K562 (cell line): ENCODE data around the gene GPATCH2. TPM values are rescaled to one million over a fixed set of nuclear protein-coding genes. Genes with fewer than 3 reads are reported as not detected.

ENCODE experiments used
- ATAC-seq: fragments of 200-7000 bp; cut with Tn5 transposase; 3 replicates; pipeline ENCODE4 v1.9.1; 2020; ENCODE audit warnings: moderate library complexity
- BruUV-seq: library from RNA; stranded (reverse); fragments of 400-500 nt; replicated peaks from 2 replicates; lab custom pipeline; 2021; lab: Mats Ljungman, UMichigan
- CTCF ChIA-PET: fragments of 300-600 bp; formaldehyde crosslinking; extraction: SDS; loops from one replicate; lab custom pipeline; 2021; ENCODE audit warnings: low intra/inter-chr PET ratio; lab: Yijun Ruan, JAX
- POLR2A ChIA-PET: fragments of 300-600, 350-650 bp; sonication (Branson Sonifier 250); formaldehyde crosslinking; extraction: SDS; loops from one replicate; lab custom pipeline; 2021; ENCODE audit warnings: antibody characterized with exemption, inconsistent platforms; lab: Yijun Ruan, JAX
- DNase-seq, 4 experiments: peaks; one replicate each; pipeline versions ENCODE4 v3.0.0 to v3.0.0-alpha.2; 2011 to 2018; ENCODE audit warnings: low spot score in 3 of 4, mixed read lengths in 3 of 4; ENCODE audit errors: extremely low read depth in 1 of 4
- FAIRE-seq: peaks from 2 replicates; lab custom pipeline; 2011; peaks lifted over from hg19 to GRCh38; lab: Jason Lieb, UNC
- H2AFZ ChIP-seq: 2 replicates; pipeline ENCODE4 v1.6.0; 2011; ENCODE audit warnings: low read depth, low read length, control low read depth, inconsistent platforms
- H3K27ac ChIP-seq: fragments of 200-600 bp; 3 replicates; pipeline ENCODE4 v1.8.0; 2011; ENCODE audit warnings: low read depth, mild to moderate bottlenecking, control low read depth, inconsistent platforms, low read length, moderate library complexity, mixed read lengths; ENCODE audit errors: extremely low read depth
- H3K27me3 ChIP-seq, 2 experiments: fragments of 300-600 bp in 1 of 2; 2 replicates in 1 of 2; 3 replicates in 1 of 2; pipeline versions ENCODE4 v1.6.0 to v1.8.0; 2011; ENCODE audit warnings: inconsistent platforms in 2 of 2, low read length in 2 of 2, mild to moderate bottlenecking in 1 of 2, mixed read lengths in 1 of 2, moderate library complexity in 1 of 2; ENCODE audit not compliant: control insufficient read depth in 2 of 2, insufficient read depth in 2 of 2
- H3K36me3 ChIP-seq: fragments of 300-600 bp; 3 replicates; pipeline ENCODE4 v1.8.0; 2011; ENCODE audit warnings: mild to moderate bottlenecking, low read length, inconsistent platforms; ENCODE audit not compliant: control insufficient read depth, insufficient read depth
- H3K4me1 ChIP-seq, 2 experiments: fragments of 200-600 bp in 1 of 2; replicated peaks in 1 of 2; 2 replicates in 1 of 2; 3 replicates in 1 of 2; pipeline versions ENCODE4 v1.5.1 to v1.8.0; 2011; ENCODE audit warnings: inconsistent platforms in 2 of 2, low read length in 2 of 2, mild to moderate bottlenecking in 1 of 2, mixed read lengths in 1 of 2, moderate library complexity in 1 of 2; ENCODE audit not compliant: control insufficient read depth in 2 of 2, insufficient read depth in 2 of 2
- H3K4me2 ChIP-seq: 2 replicates; pipeline ENCODE4 v1.6.1; 2011; ENCODE audit warnings: low read length, control low read depth, inconsistent platforms, mixed read lengths; ENCODE audit not compliant: insufficient read depth
- H3K4me3 ChIP-seq: fragments of 200-600 bp; sonication (generic), shearing (Covaris generic); 2 replicates; pipeline ENCODE4 v1.5.1; 2016; ENCODE audit warnings: control low read depth, inconsistent platforms
- H3K79me2 ChIP-seq: fragments of 200-600 bp; 3 replicates; pipeline ENCODE4 v1.8.0; 2011; ENCODE audit warnings: low read length, inconsistent platforms; ENCODE audit not compliant: control insufficient read depth, insufficient read depth
- H3K9ac ChIP-seq, 2 experiments: 2 replicates each; pipeline versions ENCODE4 v1.6.0 to v1.6.1; 2011; ENCODE audit warnings: low read depth in 2 of 2, low read length in 2 of 2, control low read depth in 1 of 2, inconsistent platforms in 1 of 2, mild to moderate bottlenecking in 1 of 2, mixed read lengths in 1 of 2; ENCODE audit not compliant: insufficient read depth in 1 of 2
- H3K9me1 ChIP-seq: one replicate; pipeline ENCODE4 v1.6.0; 2011; ENCODE audit warnings: inconsistent platforms, mild to moderate bottlenecking, low read length, moderate library complexity; ENCODE audit not compliant: control insufficient read depth, insufficient read depth
- H3K9me3 ChIP-seq: replicated peaks from 2 replicates; pipeline ENCODE4 v1.5.1; 2011; ENCODE audit warnings: low read depth, low read length, inconsistent platforms; ENCODE audit not compliant: control insufficient read depth, insufficient read depth
- H4K20me1 ChIP-seq: replicated peaks from 2 replicates; pipeline ENCODE4 v1.6.1; 2011; ENCODE audit warnings: low read length, inconsistent platforms, mixed read lengths; ENCODE audit not compliant: control insufficient read depth, insufficient read depth
- ARID3A ChIP-seq: IDR thresholded peaks from 2 replicates; pipeline ENCODE4 v1.6.1; 2012; ENCODE audit warnings: low read depth, low read length, improper control_type of control experiment, borderline replicate concordance
- CBFA2T3 ChIP-seq: fragments of 450-650 bp; IDR thresholded peaks from 2 replicates; pipeline ENCODE4 v1.6.1; 2017
- ELF1 ChIP-seq: fragments of 200-800 bp; sonication (Bioruptor generic); IDR thresholded peaks from 2 replicates; pipeline ENCODE4 v1.6.1; 2016; ENCODE audit warnings: missing genetic modification characterization, missing compliant biosample characterization
- FOXJ2 ChIP-seq: fragments of 200-800 bp; sonication (Bioruptor generic); IDR thresholded peaks from 2 replicates; pipeline ENCODE4 v1.6.1; 2016; ENCODE audit warnings: missing genetic modification characterization, missing compliant biosample characterization
- GMEB1 ChIP-seq: fragments of 250-450 bp; sonication (Bioruptor Pico); IDR thresholded peaks from 2 replicates; pipeline ENCODE4 v1.4.0; 2020; ENCODE audit warnings: mild to moderate bottlenecking
- MECOM ChIP-seq: fragments of 250-450 bp; sonication (Bioruptor Pico); IDR thresholded peaks from 2 replicates; pipeline ENCODE4 v1.8.0; 2022; ENCODE audit warnings: inconsistent platforms
- NELFE ChIP-seq: IDR thresholded peaks from 2 replicates; pipeline ENCODE4 v1.6.1; 2011; ENCODE audit warnings: mild to moderate bottlenecking; ENCODE audit not compliant: insufficient read depth, insufficient read length
- POLR2B ChIP-seq: fragments of 450-650 bp; IDR thresholded peaks from 2 replicates; pipeline ENCODE4 v1.6.1; 2018; ENCODE audit warnings: low read depth; ENCODE audit not compliant: partially characterized antibody
- RBM34 ChIP-seq: fragments of 200-400 bp; formaldehyde crosslinking; IDR thresholded peaks from 2 replicates; pipeline ENCODE4 v1.6.1; 2018; ENCODE audit warnings: low read length, borderline replicate concordance; ENCODE audit not compliant: insufficient read depth
- TBL1XR1 ChIP-seq, 2 experiments: IDR thresholded peaks; 2 replicates each; pipeline ENCODE4 v1.6.1; 2012; ENCODE audit warnings: improper control_type of control experiment in 2 of 2, low read length in 2 of 2, mild to moderate bottlenecking in 1 of 2
- TSC22D4 ChIP-seq: fragments of 450-650 bp; IDR thresholded peaks from 2 replicates; pipeline ENCODE4 v1.6.1; 2016; ENCODE audit warnings: missing genetic modification characterization, missing biosample characterization, control low read depth
- ZFP1 ChIP-seq: fragments of 450-650 bp; formaldehyde crosslinking; IDR thresholded peaks from 2 replicates; pipeline ENCODE4 v1.4.0; 2020; ENCODE audit warnings: mild to moderate bottlenecking, mixed read lengths
- ZNF253 ChIP-seq: fragments of 250-450 bp; sonication (Bioruptor Pico); conservative IDR thresholded peaks from 2 replicates; pipeline ENCODE4 v1.6.1; 2021; ENCODE audit warnings: mild to moderate bottlenecking
- ZNF584 ChIP-seq: fragments of 200-800 bp; sonication (Bioruptor generic); IDR thresholded peaks from 2 replicates; pipeline ENCODE4 v1.6.1; 2016; ENCODE audit warnings: low read depth, mild to moderate bottlenecking, missing genetic modification characterization, missing compliant biosample characterization
- WGBS: fragments of 100-300 bp; shearing (Covaris generic); methylation state at CpG from one replicate; pipeline ENCODE4 v1.1.6; 2016; ENCODE audit warnings: low coverage, mixed read lengths; ENCODE audit not compliant: insufficient coverage; ENCODE audit errors: missing lambda C conversion rate; 5-methylcytosine and 5-hydroxymethylcytosine counted together
- in situ Hi-C: fragments of 300-500 bp; cut with MboI; formaldehyde crosslinking; loops from 4 replicates; pipeline ENCODE4 v1.15.0; 2018; ENCODE audit warnings: inconsistent platforms, mixed read lengths
- intact Hi-C: fragments of 100-400 bp; cut with micrococcal nuclease; formaldehyde crosslinking; loops from 2 replicates; pipeline ENCODE4 v1.14.2; 2022
- polyA plus RNA-seq, 8 experiments: library from polyadenylated mRNA; depleted of rRNA in 4 of 8; stranded (reverse) in 5 of 8; unstranded in 3 of 8; fragments of >200 nt; fragmentation: Nextera tagmentation in 2 of 8; fragmentation: Illumina TruSeq in 1 of 8; extraction: Ambion mirVana in 2 of 8; extraction: Trizol in 1 of 8; gene quantifications; 2 replicates each; pipeline versions ENCODE4 v1.2.1 to v1.2.3, GENCODE V29; 2011 to 2014; ENCODE audit warnings: inconsistent platforms in 1 of 8, missing spikeins in 1 of 8
- total RNA-seq, 7 experiments: library from RNA; depleted of rRNA in 6 of 7; stranded (reverse); fragments of >200 nt in 6 of 7; fragmentation: Illumina TruSeq in 2 of 7; extraction: Trizol in 2 of 7; gene quantifications; 2 replicates each; pipeline versions ENCODE4 v1.2.1 to v1.2.3, GENCODE V29; 2011 to 2021; ENCODE audit warnings: low replicate concordance in 1 of 7
- TF ChIP-seq, protein P1 (sequence below): IDR thresholded peaks from 2 replicates; pipeline ENCODE4 v1.6.1; 2011; ENCODE audit not compliant: insufficient read length; ENCODE audit errors: extremely low read depth

GPATCH2 gene
- total and polyA plus RNA-seq, 9 of the 15 experiments (the other 6 are each of a cell fraction or from before 2014, with no cell fraction given): 0.38 to 2.0 (median 0.55) TPM

DNA sequence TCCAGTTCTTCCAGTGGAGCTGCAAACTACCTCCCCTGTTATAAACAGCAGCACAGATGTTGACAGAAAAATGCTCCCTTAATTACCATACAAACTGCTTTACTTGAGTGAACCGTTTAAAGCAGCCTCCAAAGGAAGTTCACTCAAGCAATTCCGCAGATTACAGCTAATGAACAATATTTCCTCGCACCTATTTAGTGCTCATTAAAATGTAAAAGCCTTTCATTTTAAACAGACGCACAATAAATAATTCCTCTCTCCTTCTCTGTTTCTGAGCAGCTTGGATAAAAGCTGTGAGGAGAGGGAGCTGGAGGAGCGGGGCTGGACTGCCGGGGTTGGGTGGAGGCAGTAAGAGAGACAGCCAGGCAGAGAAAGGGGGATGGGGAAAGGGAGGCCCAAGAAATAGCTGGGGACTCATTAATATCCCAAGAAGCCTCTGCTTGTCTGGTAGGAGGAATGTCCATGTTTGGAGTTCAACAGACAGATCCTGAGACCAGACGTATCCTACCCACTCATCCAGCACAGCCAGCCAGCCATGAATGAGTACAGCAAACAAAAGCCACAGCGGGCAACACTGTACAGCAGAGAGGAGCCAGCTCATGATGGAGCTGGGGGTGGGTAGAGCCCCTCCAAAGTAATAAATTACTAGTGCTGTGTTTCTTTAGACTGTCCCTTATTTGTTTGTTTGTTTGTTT, 227.7 kb downstream of the GPATCH2 start (continued):
- TF ChIP-seq, protein P1, sequence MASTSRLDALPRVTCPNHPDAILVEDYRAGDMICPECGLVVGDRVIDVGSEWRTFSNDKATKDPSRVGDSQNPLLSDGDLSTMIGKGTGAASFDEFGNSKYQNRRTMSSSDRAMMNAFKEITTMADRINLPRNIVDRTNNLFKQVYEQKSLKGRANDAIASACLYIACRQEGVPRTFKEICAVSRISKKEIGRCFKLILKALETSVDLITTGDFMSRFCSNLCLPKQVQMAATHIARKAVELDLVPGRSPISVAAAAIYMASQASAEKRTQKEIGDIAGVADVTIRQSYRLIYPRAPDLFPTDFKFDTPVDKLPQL: no peak
- TF ChIP-seq TBL1XR1 (IDR thresholded peaks at IDR 0.05; ENCODE audit: low read length in 2 of 2) (no peak), POLR2B (no peak)

DNA sequence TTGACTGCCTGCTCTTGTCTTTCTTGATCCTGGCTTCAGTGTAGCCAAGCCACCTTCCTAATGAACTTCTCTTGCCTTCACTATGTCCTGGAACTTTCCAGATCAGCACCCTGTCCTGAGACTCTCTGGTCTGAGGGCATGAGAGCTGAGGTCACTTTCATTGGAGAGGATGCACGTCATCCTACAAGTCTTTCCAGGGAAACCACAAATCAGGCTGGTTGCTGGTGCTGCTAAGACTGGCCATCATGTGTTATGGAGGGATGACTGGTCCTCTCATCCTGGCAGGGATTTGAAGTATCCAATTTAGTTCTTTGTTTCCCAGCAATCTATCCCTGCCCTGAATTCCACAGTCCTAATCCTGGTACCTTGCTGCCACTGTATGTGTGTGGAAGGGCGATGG, 228.6 kb downstream of the GPATCH2 start:
- in situ Hi-C loops: no loop called here
- 0% methylated on average over 2 of the region's 2 CpGs for WGBS
- no peak for TF ChIP-seq ZNF253 (CRISPR knock-in tag)
- no peak for TF ChIP-seq ZFP1 (CRISPR knock-in tag)
- no peak for TF ChIP-seq RBM34
- no peak for TF ChIP-seq ELF1
- no peak for TF ChIP-seq GMEB1 (CRISPR knock-in tag)
- TF ChIP-seq ZNF584: no peak
- no peak for TF ChIP-seq NELFE
- TF ChIP-seq, protein P1: no peak
- no peak for TF ChIP-seq MECOM (CRISPR knock-in tag)
- TF ChIP-seq CBFA2T3: no peak
- TF ChIP-seq ARID3A: no peak
- TF ChIP-seq FOXJ2 (tag): no peak
- no peak for TF ChIP-seq TSC22D4

More for the DNA sequence above, 228.6 kb downstream of the GPATCH2 start:
- H4K20me1 ChIP-seq: no peaks in the 10 kb centered on the region
- CTCF ChIA-PET: no interaction called here
- H3K4me1 ChIP-seq: no peaks in the 10 kb centered on the region
- H3K4me3 ChIP-seq: no peak overlapping the region
- H3K9me1 ChIP-seq: no peaks in the 10 kb centered on the region
- DNase-seq: no peak
- no peaks in the 10 kb centered on the region; the same call in 1 of the 2 replicates for H3K9me3 ChIP-seq
- intact Hi-C loops: no loop called here
- no TSS peak for BruUV-seq
- H3K27ac ChIP-seq: no peak overlapping the region
- no peaks in the 10 kb centered on the region for H3K36me3 ChIP-seq
- no peak overlapping the region for H2AFZ ChIP-seq
- FAIRE-seq: no peak
- H3K79me2 ChIP-seq: no peaks in the 10 kb centered on the region
- no peak overlapping the region for H3K9ac ChIP-seq
- ATAC-seq: no peak
- H3K4me2 ChIP-seq: no peak overlapping the region
- POLR2A ChIA-PET: no interaction called here
- H3K27me3 ChIP-seq: no peaks in the 10 kb centered on the region
